GM23248 (cell line): ENCODE measurements around the gene CDKN2B.

Experiments
- EZH2 ChIP-seq: fragments of 200-600 bp; sonication (generic); IDR thresholded peaks from 2 replicates; pipeline ENCODE4 v1.6.1; 2018; ENCODE audit warnings: antibody characterized with exemption, mild to moderate bottlenecking; ENCODE audit not compliant: insufficient read depth, poor library complexity, severe bottlenecking
- EZH2phosphoT487 ChIP-seq: fragments of 200-600 bp; sonication (generic); IDR thresholded peaks from 2 replicates; pipeline ENCODE4 v1.6.1; 2018; ENCODE audit warnings: antibody characterized with exemption, moderate library complexity, mild to moderate bottlenecking, low read depth; ENCODE audit not compliant: insufficient read depth

DNA sequence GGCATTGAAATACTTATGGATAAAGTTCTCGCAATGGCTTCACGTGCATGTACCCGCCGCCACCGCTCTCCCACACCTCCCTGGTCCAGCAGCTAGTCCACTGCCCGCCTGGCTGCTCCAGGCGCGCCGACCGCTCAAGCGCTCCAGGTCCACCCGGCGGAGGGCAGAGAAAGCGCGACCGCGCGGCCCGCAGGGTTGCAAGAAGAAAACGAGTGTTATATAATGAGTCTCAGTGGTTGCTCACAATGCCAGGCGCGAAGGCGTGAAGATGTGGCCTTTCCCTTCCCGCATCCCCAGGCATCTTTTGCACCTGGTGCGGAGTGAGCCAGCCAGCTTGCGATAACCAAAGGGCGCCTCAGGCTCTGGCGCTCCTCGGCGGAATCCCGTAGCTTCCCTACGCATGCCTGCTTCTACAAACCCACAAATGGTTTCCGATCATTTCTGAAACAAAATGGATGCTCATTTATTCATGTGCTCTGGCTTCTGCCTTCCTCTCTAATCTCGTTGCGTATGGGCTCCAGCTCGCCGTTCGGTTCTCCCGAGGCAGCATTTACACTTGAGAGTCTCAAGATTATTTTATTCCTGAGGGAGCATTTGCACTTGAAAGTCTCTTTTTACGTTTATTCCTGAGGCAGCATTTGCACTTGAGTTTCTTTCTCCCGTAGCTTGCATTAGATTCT is 40.6 kb downstream of the CDKN2B start:
- TF ChIP-seq EZH2 (no peak), EZH2phosphoT487 (no peak)
